ENCODE results near the gene KCTD15. TPM values are rescaled to one million over a fixed set of nuclear protein-coding genes. Genes with fewer than 3 reads are reported as not detected.

Gene KCTD15
- total and polyA plus RNA-seq, 4 donors, result 13.8 to 42.7 (median 30.5) TPM

GRCh38 chr19:33789344-33789743, 7.3 kb upstream of the KCTD15 start:
- 83 to 91% methylated on average over 5 of the region's 5 CpGs for WGBS, 2 donors
- no peak for ATAC-seq (ENCODE audit: insufficient read depth, low FRiP score)
- H3K27me3 ChIP-seq (ENCODE audit: control insufficient read depth in 3 of 3, insufficient read depth in 3 of 3, low read length in 2 of 3), result peaks cover 0 to 3% (median 0%) of the 10 kb centered on the region in 3 donors
- H3K4me3 ChIP-seq, result peak overlapping the region; percentile 16
- H3K36me3 ChIP-seq (ENCODE audit: control insufficient read depth in 4 of 4, insufficient read depth in 4 of 4, low read length in 4 of 4), result no peaks in the 10 kb centered on the region
- TF ChIP-seq, protein P1, sequence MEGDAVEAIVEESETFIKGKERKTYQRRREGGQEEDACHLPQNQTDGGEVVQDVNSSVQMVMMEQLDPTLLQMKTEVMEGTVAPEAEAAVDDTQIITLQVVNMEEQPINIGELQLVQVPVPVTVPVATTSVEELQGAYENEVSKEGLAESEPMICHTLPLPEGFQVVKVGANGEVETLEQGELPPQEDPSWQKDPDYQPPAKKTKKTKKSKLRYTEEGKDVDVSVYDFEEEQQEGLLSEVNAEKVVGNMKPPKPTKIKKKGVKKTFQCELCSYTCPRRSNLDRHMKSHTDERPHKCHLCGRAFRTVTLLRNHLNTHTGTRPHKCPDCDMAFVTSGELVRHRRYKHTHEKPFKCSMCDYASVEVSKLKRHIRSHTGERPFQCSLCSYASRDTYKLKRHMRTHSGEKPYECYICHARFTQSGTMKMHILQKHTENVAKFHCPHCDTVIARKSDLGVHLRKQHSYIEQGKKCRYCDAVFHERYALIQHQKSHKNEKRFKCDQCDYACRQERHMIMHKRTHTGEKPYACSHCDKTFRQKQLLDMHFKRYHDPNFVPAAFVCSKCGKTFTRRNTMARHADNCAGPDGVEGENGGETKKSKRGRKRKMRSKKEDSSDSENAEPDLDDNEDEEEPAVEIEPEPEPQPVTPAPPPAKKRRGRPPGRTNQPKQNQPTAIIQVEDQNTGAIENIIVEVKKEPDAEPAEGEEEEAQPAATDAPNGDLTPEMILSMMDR (IDR thresholded peaks at IDR 0.05; ENCODE audit: control extremely low read depth, extremely low read depth), result no peak
- no peak overlapping the region for H3K9ac ChIP-seq (ENCODE audit: insufficient read depth in 1 of 2, low read length in 2 of 2)
- DNase-seq, result no peak
- H3K27ac ChIP-seq (ENCODE audit: low read depth in 1 of 2, low read length in 1 of 2), result no peak overlapping the region
- H3K9me3 ChIP-seq (ENCODE audit: control insufficient read depth in 4 of 4, insufficient read depth in 3 of 4, low read length in 3 of 4), result no peaks in the 10 kb centered on the region
- peaks cover 0 to 11% (median 2%) of the 10 kb centered on the region in 5 donors for H3K4me1 ChIP-seq (ENCODE audit: control insufficient read depth in 5 of 5, insufficient read depth in 5 of 5, low read length in 5 of 5)

GRCh38 chr19:33794683-33795369, 1.8 kb upstream of the KCTD15 start:
- no peaks in the 10 kb centered on the region for H3K27me3 ChIP-seq (ENCODE audit: control insufficient read depth in 3 of 3, insufficient read depth in 3 of 3, low read length in 2 of 3)
- DNase-seq (peak; percentile 34 to 70 (median 56)), ATAC-seq (ENCODE audit: insufficient read depth, low FRiP score) (no peak)
- H3K9ac ChIP-seq (ENCODE audit: insufficient read depth in 1 of 2, low read length in 2 of 2), result peak overlapping the region; percentile 27 to 54
- WGBS, 2 donors, result 14 to 29% methylated on average over 32 of the region's 32 CpGs
- peaks cover 0 to 32% (median 4%) of the 10 kb centered on the region in 5 donors for H3K4me1 ChIP-seq (ENCODE audit: control insufficient read depth in 5 of 5, insufficient read depth in 5 of 5, low read length in 5 of 5)
- no peaks in the 10 kb centered on the region for H3K9me3 ChIP-seq (ENCODE audit: control insufficient read depth in 4 of 4, insufficient read depth in 3 of 4, low read length in 3 of 4)
- H3K4me3 ChIP-seq, result peak overlapping the region; percentile 32
- TF ChIP-seq, protein P1 (IDR thresholded peaks at IDR 0.05; ENCODE audit: control extremely low read depth, extremely low read depth), result no peak
- H3K36me3 ChIP-seq (ENCODE audit: control insufficient read depth in 4 of 4, insufficient read depth in 4 of 4, low read length in 4 of 4), result peaks cover 0 to 6% (median under 1%) of the 10 kb centered on the region in 4 donors
- H3K27ac ChIP-seq (ENCODE audit: low read depth in 1 of 2, low read length in 1 of 2), result peak overlapping the region; percentile 84 to 96

DNA sequence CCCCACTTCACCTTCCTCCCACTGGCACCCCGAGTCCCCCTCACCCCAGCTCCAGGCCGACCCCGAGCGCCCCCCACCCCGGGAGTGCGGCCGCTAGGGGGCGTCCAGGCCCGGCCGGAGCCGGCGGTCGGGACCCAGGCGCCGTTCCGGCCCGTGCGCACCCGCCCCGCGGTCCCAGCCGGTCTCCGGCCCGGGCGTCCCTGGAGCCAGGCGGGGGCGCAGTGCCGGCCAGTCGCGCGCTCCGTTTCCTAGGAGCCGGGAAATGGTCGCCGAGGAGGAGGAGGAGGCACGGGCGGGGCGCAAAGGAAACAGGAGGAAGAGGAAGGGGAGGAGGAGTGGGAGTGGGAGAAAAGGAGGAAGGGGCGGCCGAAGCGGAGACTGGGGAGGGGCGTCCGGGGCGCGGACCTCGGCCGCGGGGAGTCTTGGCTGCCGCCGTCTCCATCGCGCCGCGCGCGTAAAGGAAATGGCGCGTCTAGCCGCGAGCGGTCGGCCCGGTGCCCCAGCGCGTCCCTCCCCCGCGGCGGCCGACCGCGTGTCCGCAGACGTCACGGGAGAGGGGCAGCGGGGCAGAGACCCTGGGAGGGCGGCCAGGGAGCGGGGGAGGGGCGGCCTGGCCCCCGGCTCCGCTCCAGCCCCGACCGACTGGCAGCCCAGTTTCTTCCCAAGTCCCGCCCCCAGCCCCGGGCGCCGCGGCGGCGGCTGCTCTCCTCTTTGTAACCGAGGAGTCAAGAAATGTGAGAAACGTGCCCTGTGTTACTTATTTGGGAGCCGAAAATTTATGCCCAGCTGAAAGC, 1.1 kb upstream of the KCTD15 start:
- peak overlapping the region; percentile 27 to 54 for H3K9ac ChIP-seq (ENCODE audit: insufficient read depth in 1 of 2, low read length in 2 of 2)
- peak overlapping the region; percentile 55 for H3K4me3 ChIP-seq
- H3K36me3 ChIP-seq (ENCODE audit: control insufficient read depth in 4 of 4, insufficient read depth in 4 of 4, low read length in 4 of 4), result peaks cover 0 to 13% (median 3%) of the 10 kb centered on the region in 4 donors
- TF ChIP-seq, protein P1 (IDR thresholded peaks at IDR 0.05; ENCODE audit: control extremely low read depth, extremely low read depth), result peak; percentile 6
- ATAC-seq (ENCODE audit: insufficient read depth, low FRiP score) (peak; percentile 84), DNase-seq (peak; percentile 92 to 96 (median 93))
- peaks cover 0 to 32% (median 4%) of the 10 kb centered on the region in 5 donors for H3K4me1 ChIP-seq (ENCODE audit: control insufficient read depth in 5 of 5, insufficient read depth in 5 of 5, low read length in 5 of 5)
- no peaks in the 10 kb centered on the region for H3K9me3 ChIP-seq (ENCODE audit: control insufficient read depth in 4 of 4, insufficient read depth in 3 of 4, low read length in 3 of 4)
- peak overlapping the region; percentile 87 to 96 for H3K27ac ChIP-seq (ENCODE audit: low read depth in 1 of 2, low read length in 1 of 2)
- H3K27me3 ChIP-seq (ENCODE audit: control insufficient read depth in 3 of 3, insufficient read depth in 3 of 3, low read length in 2 of 3), result no peaks in the 10 kb centered on the region
- WGBS, 2 donors, result 0 to 1% methylated on average over 33 to 92 of the region's 92 CpGs

Measured in lung (tissue), 12 donors.